ENCODE results near the gene RSF1. TPM values are rescaled to one million over a fixed set of nuclear protein-coding genes. Genes with fewer than 3 reads are reported as not detected.
"Not testable (repeated sequence)": the region's sequence is repeated elsewhere in the genome, so short reads cannot be mapped to it uniquely, and the experiment has no call there.

RSF1 gene
- total RNA-seq, 1 experiment from 2014 or later = 43.1 TPM

- H3K9me2 ChIP-seq (ENCODE audit: insufficient read depth); H3K36me3 ChIP-seq (ENCODE audit: control insufficient read depth in 1 of 2, insufficient read depth in 2 of 2, low read length in 2 of 2); H3K27ac ChIP-seq (ENCODE audit: low read depth, low read length); BruUV-seq (replicated peaks); intact Hi-C loops (cut with micrococcal nuclease); H3K4me2 ChIP-seq (ENCODE audit: low read length); H3K4me1 ChIP-seq (ENCODE audit: control insufficient read depth in 1 of 2, insufficient read depth in 2 of 2, low read length in 2 of 2); CTCF ChIA-PET; POLR2A ChIA-PET; H3K4me3 ChIP-seq (replicated peaks in 1 of 2; ENCODE audit: low read depth in 1 of 2, low read length in 2 of 2); H2AFZ ChIP-seq (ENCODE audit: low read depth, low read length, poor library complexity, severe bottlenecking); H3K79me2 ChIP-seq (ENCODE audit: insufficient read depth, low read length); ATAC-seq; DNase-seq (ENCODE audit: low read depth, low spot score); RAD21 ChIA-PET (ENCODE audit: low non-redundant PET in 1 of 2, low total read pairs in 2 of 2, uncharacterized antibody in 2 of 2, unreplicated experiment in 2 of 2); H3K27me3 ChIP-seq (ENCODE audit: insufficient read depth, low read length); H3K9ac ChIP-seq (ENCODE audit: low read length); H3K9me3 ChIP-seq (ENCODE audit: control insufficient read depth in 1 of 2, insufficient read depth in 1 of 2, low read depth in 1 of 2, low read length in 2 of 2); H4K20me1 ChIP-seq (ENCODE audit: insufficient read depth): not testable (repeated sequence)
Measured at GRCh38 chr11:77843700-77844099, 23.2 kb upstream of the RSF1 start.

- Histone ChIP-seq H3K36me3 (ENCODE audit: control insufficient read depth in 1 of 2, insufficient read depth in 2 of 2, low read length in 2 of 2) (no peaks in the 10 kb centered on the region), H3K9ac (ENCODE audit: low read length) (no peak overlapping the region), H3K79me2 (ENCODE audit: insufficient read depth, low read length) (no peaks in the 10 kb centered on the region), H3K4me1 (ENCODE audit: control insufficient read depth in 1 of 2, insufficient read depth in 2 of 2, low read length in 2 of 2) (no peaks in the 10 kb centered on the region), H3K27ac (ENCODE audit: low read depth, low read length) (no peak overlapping the region), H3K9me2 (ENCODE audit: insufficient read depth) (no peaks in the 10 kb centered on the region), H3K4me3 (replicated peaks in 1 of 2; ENCODE audit: low read depth in 1 of 2, low read length in 2 of 2) (no peak overlapping the region), H3K27me3 (ENCODE audit: insufficient read depth, low read length) (no peaks in the 10 kb centered on the region), H2AFZ (ENCODE audit: low read depth, low read length, poor library complexity, severe bottlenecking) (no peak overlapping the region), H3K9me3 (ENCODE audit: control insufficient read depth in 1 of 2, insufficient read depth in 1 of 2, low read depth in 1 of 2, low read length in 2 of 2) (no peaks in the 10 kb centered on the region), H4K20me1 (ENCODE audit: insufficient read depth) (no peaks in the 10 kb centered on the region), H3K4me2 (ENCODE audit: low read length) (no peak overlapping the region)
- POLR2A ChIA-PET = no interaction called here
- DNase-seq (ENCODE audit: low read depth, low spot score) (no peak), ATAC-seq (no peak)
- BruUV-seq (replicated peaks) = no TSS peak
- CTCF ChIA-PET = no interaction called here
- TF ChIP-seq CBX3 (IDR thresholded peaks at IDR 0.05; ENCODE audit: low read depth) (no peak), RAD21 (IDR thresholded peaks at IDR 0.05; ENCODE audit: low read depth) (no peak), CEBPB (IDR thresholded peaks at IDR 0.05; ENCODE audit: low read depth) (no peak), JUND (IDR thresholded peaks at IDR 0.05) (no peak)
- TF ChIP-seq, protein P1, sequence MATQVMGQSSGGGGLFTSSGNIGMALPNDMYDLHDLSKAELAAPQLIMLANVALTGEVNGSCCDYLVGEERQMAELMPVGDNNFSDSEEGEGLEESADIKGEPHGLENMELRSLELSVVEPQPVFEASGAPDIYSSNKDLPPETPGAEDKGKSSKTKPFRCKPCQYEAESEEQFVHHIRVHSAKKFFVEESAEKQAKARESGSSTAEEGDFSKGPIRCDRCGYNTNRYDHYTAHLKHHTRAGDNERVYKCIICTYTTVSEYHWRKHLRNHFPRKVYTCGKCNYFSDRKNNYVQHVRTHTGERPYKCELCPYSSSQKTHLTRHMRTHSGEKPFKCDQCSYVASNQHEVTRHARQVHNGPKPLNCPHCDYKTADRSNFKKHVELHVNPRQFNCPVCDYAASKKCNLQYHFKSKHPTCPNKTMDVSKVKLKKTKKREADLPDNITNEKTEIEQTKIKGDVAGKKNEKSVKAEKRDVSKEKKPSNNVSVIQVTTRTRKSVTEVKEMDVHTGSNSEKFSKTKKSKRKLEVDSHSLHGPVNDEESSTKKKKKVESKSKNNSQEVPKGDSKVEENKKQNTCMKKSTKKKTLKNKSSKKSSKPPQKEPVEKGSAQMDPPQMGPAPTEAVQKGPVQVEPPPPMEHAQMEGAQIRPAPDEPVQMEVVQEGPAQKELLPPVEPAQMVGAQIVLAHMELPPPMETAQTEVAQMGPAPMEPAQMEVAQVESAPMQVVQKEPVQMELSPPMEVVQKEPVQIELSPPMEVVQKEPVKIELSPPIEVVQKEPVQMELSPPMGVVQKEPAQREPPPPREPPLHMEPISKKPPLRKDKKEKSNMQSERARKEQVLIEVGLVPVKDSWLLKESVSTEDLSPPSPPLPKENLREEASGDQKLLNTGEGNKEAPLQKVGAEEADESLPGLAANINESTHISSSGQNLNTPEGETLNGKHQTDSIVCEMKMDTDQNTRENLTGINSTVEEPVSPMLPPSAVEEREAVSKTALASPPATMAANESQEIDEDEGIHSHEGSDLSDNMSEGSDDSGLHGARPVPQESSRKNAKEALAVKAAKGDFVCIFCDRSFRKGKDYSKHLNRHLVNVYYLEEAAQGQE (IDR thresholded peaks at IDR 0.05; ENCODE audit: low read depth) = no peak
- intact Hi-C loops (cut with micrococcal nuclease) = no loop called here
- RAD21 ChIA-PET (ENCODE audit: low non-redundant PET in 1 of 2, low total read pairs in 2 of 2, uncharacterized antibody in 2 of 2, unreplicated experiment in 2 of 2) = no interaction called here
Measured at GRCh38 chr11:77842441-77843121, 22.1 kb upstream of the RSF1 start.

Measured in HCT116 (cell line).